ENCODE data around the gene KISS1. TPM values are rescaled to one million over a fixed set of nuclear protein-coding genes. Genes with fewer than 3 reads are reported as not detected.
A peak's percentile ranks its signal among the peaks of the same experiment; 100 is the strongest.

The KISS1 gene, protein sequence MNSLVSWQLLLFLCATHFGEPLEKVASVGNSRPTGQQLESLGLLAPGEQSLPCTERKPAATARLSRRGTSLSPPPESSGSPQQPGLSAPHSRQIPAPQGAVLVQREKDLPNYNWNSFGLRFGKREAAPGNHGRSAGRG
- not detected for total RNA-seq (2021; ENCODE audit: unreplicated experiment)
- not detected for polyA plus RNA-seq (2012; ENCODE audit: insufficient read length)
- Bru-seq, nascent RNA, result percentile 10 among the genes with signal in this experiment
- percentile 18 among the genes with signal in this experiment for BruChase-seq, experiment 1, labeled RNA remaining after a 2-hour chase
- BruChase-seq, experiment 2, labeled RNA remaining after a 6-hour chase, result percentile 11 among the genes with signal in this experiment
- long read RNA-seq, result 0 reads

DNA sequence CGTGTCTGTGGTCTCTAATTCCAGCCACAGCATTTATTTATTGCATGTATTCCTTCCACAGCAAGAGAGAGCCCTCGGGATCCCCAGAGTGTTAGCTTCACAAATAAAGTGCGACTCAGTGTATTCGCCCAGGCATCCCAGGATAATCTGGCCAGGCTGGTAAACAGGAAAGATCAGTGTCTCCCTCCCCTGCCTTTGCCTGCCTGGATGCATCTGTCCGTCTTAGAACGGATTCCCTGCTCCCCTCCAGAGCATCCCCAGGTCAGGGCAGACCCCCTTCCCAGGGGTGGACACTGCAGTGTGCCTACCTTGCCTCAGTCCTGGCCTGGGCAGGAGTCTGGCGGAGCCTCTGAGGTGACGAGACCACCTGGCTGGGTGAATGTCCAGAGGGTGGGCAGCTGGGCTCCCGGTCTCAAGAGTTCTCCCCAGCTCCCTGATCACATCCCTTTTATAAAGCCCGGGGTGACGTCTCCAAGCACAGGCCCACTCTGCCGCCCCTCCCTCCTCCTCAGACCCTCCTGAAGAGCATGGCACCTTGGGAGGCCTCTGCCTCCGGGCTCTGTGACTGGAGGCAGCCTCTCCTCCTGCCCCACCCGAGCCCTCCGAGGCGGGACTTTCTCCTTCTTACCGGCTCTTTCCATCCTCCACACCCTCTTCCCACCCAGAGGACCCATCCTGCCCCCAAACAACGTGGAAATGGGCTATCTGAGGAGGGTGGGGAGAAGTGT, at the start of gene KISS1:
TSS of gene KISS1 (minus strand) at position 424 of the 728 bp plus-strand sequence. CDS start 3,615 bp downstream, outside the sequence.
- 0 out of 2 replicates have a peak, but pooled peaks cover 2% of the 10 kb centered on the region for H3K27me3 ChIP-seq (ENCODE audit: control insufficient read depth, insufficient read depth, low read length)
- DNase-seq (ENCODE audit: low read depth, low spot score) (no peak), ATAC-seq (no peak)
- H3K4me1 ChIP-seq (ENCODE audit: control insufficient read depth, insufficient read depth, low read length), result no peaks in the 10 kb centered on the region
- TF ChIP-seq SIN3A (IDR thresholded peaks at IDR 0.05; ENCODE audit: borderline replicate concordance, insufficient read depth, low read depth, low read length) (no peak), CTCF (IDR thresholded peaks at IDR 0.05) (no peak), TCF7L2 (IDR thresholded peaks at IDR 0.05; ENCODE audit: low read depth, low read length) (no peak), POLR2AphosphoS5 (IDR thresholded peaks at IDR 0.05; ENCODE audit: low read depth, low read length) (no peak)
- H3K9me3 ChIP-seq (ENCODE audit: control insufficient read depth, insufficient read depth, low read depth, low read length), result no peaks in the 10 kb centered on the region
- in situ Hi-C loops (cut with HindIII; ENCODE audit: low pct_unique_long_range_greater_than_20kb, low sequenced_read_pairs) (no loop called here), intact Hi-C loops (cut with micrococcal nuclease; ENCODE audit: unreplicated experiment) (no loop called here)
- ChIA-PET POLR2A (no interaction called here), CTCF (no interaction called here)
- BruUV-seq (replicated peaks), result no TSS peak
- no peaks in the 10 kb centered on the region for H3K36me3 ChIP-seq (ENCODE audit: control insufficient read depth, insufficient read depth, low read length)
- H3K27ac ChIP-seq (ENCODE audit: low read length), result no peak within 1 kb of the TSS
- no peak within 1 kb of the TSS for H3K4me3 ChIP-seq (ENCODE audit: low read depth in 2 of 2, low read length in 2 of 2)

- TF ChIP-seq, protein P1, sequence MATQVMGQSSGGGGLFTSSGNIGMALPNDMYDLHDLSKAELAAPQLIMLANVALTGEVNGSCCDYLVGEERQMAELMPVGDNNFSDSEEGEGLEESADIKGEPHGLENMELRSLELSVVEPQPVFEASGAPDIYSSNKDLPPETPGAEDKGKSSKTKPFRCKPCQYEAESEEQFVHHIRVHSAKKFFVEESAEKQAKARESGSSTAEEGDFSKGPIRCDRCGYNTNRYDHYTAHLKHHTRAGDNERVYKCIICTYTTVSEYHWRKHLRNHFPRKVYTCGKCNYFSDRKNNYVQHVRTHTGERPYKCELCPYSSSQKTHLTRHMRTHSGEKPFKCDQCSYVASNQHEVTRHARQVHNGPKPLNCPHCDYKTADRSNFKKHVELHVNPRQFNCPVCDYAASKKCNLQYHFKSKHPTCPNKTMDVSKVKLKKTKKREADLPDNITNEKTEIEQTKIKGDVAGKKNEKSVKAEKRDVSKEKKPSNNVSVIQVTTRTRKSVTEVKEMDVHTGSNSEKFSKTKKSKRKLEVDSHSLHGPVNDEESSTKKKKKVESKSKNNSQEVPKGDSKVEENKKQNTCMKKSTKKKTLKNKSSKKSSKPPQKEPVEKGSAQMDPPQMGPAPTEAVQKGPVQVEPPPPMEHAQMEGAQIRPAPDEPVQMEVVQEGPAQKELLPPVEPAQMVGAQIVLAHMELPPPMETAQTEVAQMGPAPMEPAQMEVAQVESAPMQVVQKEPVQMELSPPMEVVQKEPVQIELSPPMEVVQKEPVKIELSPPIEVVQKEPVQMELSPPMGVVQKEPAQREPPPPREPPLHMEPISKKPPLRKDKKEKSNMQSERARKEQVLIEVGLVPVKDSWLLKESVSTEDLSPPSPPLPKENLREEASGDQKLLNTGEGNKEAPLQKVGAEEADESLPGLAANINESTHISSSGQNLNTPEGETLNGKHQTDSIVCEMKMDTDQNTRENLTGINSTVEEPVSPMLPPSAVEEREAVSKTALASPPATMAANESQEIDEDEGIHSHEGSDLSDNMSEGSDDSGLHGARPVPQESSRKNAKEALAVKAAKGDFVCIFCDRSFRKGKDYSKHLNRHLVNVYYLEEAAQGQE (IDR thresholded peaks at IDR 0.05; ENCODE audit: insufficient read depth in 1 of 2, low read depth in 2 of 2, low read length in 1 of 2), result no peak
- TF ChIP-seq POLR2AphosphoS5 (IDR thresholded peaks at IDR 0.05; ENCODE audit: low read depth, low read length) (no peak), SIN3A (IDR thresholded peaks at IDR 0.05; ENCODE audit: borderline replicate concordance, insufficient read depth, low read depth, low read length) (no peak)
- no peaks in the 10 kb centered on the region for H3K9me3 ChIP-seq (ENCODE audit: control insufficient read depth, insufficient read depth, low read depth, low read length)
- CTCF ChIA-PET, result no interaction called here
- H3K27me3 ChIP-seq (ENCODE audit: control insufficient read depth, insufficient read depth, low read length), result no peaks in the 10 kb centered on the region
- DNase-seq (ENCODE audit: low read depth, low spot score) (no peak), ATAC-seq (no peak)
- intact Hi-C loops (cut with micrococcal nuclease; ENCODE audit: unreplicated experiment) (no loop called here), in situ Hi-C loops (cut with HindIII; ENCODE audit: low pct_unique_long_range_greater_than_20kb, low sequenced_read_pairs) (no loop called here)
- BruUV-seq (replicated peaks), result no TSS peak
- POLR2A ChIA-PET, result interaction anchor here (0.6 kb wide), 1 partner anchor 37 kb away, joined by 3 read pairs; no protein-coding TSS in a partner anchor
- no peak overlapping the region for H3K4me3 ChIP-seq (ENCODE audit: low read depth in 2 of 2, low read length in 2 of 2)
- no peaks in the 10 kb centered on the region for H3K4me1 ChIP-seq (ENCODE audit: control insufficient read depth, insufficient read depth, low read length)
- H3K36me3 ChIP-seq (ENCODE audit: control insufficient read depth, insufficient read depth, low read length), result no peaks in the 10 kb centered on the region
- no peak overlapping the region for H3K27ac ChIP-seq (ENCODE audit: low read length)
Observed at GRCh38 chr1:204242920-204243319, 46.6 kb upstream of the KISS1 start.

Data from Panc1 (cell line).